GM12874 (cell line): Measurements from ENCODE around the gene SLC25A38.
A peak's percentile ranks its signal among the peaks of the same experiment; 100 is the strongest.

ENCODE experiments used
- TF ChIP-seq, protein P1 (sequence below): IDR thresholded peaks from 2 replicates; pipeline ENCODE4 v1.5.1; 2011; ENCODE audit warnings: low read depth, mild to moderate bottlenecking, control low read depth, low read length, moderate library complexity; ENCODE audit not compliant: insufficient read depth

SLC25A38 gene

DNA sequence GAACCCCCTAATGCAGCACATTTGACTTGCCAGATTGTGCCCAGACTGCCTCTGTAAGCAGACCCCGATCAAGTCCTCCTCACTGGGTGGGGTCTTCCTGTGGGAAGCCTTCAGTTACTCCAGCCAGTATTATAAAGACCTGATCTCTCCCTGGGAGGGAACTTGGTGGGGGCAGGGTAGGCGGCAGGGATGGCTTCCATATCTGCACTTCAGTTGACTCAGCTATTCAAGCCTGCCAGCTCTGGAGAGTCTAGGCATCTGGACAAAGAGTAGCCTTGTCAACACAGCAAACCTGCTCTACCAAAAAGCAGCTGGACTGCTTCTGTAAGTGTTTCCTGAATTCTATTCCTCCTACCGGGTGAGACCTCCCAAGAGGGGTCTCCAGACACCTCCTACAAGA lies 21.0 kb upstream of the SLC25A38 start:
- TF ChIP-seq, protein P1, sequence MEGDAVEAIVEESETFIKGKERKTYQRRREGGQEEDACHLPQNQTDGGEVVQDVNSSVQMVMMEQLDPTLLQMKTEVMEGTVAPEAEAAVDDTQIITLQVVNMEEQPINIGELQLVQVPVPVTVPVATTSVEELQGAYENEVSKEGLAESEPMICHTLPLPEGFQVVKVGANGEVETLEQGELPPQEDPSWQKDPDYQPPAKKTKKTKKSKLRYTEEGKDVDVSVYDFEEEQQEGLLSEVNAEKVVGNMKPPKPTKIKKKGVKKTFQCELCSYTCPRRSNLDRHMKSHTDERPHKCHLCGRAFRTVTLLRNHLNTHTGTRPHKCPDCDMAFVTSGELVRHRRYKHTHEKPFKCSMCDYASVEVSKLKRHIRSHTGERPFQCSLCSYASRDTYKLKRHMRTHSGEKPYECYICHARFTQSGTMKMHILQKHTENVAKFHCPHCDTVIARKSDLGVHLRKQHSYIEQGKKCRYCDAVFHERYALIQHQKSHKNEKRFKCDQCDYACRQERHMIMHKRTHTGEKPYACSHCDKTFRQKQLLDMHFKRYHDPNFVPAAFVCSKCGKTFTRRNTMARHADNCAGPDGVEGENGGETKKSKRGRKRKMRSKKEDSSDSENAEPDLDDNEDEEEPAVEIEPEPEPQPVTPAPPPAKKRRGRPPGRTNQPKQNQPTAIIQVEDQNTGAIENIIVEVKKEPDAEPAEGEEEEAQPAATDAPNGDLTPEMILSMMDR: no peak

- TF ChIP-seq, protein P1: no peak
Observed at GRCh38 chr3:39362812-39363211, 20.4 kb upstream of the SLC25A38 start.

DNA sequence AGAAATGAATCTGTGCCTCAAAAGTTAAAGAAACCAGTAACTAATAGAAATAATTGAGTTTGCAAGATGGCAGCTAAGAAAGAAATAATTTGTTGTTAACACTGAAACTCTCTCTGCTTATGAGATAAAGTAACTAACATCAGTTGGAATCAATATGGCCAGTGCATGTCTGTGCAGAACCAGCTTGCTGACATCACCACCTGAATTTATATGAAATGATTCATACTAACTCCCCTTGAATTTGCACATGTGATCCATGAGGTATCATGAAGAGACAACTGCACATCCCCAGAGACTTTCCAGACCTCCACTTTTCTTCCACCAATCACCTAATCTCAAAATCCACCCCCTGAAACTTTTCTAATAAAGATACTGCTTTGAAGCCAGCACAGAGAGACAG lies 10.3 kb upstream of the SLC25A38 start:
- TF ChIP-seq, protein P1: no peak

DNA sequence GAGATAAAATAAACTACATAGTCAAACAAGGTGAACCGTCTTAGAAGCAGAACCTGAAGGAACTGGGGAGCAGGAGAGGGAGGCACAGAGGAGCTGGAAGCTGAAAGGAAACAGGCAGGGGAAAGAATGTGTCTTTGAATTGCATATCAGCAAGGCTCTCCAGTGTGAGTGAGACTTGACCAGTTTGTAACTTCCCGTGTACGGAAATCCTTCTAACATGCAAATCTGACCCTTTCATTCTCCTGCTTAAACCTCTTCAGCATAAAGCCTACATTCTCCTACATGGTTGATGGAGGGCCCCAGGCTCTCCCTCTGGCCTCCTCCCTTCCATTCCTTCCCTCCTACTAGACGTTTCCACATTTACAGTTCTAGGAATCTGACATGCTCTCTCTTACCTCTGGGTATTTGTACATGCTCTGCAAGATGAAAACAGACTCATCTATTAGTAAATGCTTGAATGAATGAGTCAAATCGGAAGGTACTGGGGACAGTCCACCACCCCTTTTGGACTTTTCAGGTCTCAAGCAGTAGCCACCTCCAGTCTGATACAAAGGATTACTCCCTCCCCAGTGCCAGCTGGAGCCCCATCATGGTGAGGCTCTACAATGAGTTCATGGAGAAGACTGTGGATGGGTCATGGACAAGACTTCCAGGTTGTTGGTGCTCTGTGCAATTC lies 6.1 kb upstream of the SLC25A38 start:
- TF ChIP-seq, protein P1: no peak

DNA sequence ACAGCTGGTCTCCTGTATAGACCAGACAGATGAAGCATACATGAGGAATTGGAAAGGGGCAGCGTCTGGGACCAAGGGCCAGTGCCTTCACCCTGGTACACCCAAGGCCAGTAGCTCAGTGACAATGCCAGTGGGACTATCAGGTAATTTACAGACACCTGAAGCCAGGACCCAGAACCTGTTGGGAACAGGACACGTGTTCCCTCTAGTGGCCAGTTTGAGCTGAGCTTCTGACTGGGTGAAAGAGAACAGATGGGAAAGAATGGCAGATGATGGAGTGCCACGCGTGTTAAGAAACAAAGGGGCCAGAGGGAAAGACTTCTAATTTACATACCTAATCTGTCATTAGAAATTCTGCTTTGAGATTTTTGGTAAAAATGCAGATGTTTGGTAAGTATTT lies 5.1 kb upstream of the SLC25A38 start:
- TF ChIP-seq, protein P1: peak; percentile 90

GRCh38 chr3:39378957-39379777 lies 4.0 kb upstream of the SLC25A38 start:
- TF ChIP-seq, protein P1: no peak

- TF ChIP-seq, protein P1: no peak
Observed at GRCh38 chr3:39379778-39380155, 3.4 kb upstream of the SLC25A38 start.
